Keratinocyte (primary cell): ENCODE results near the gene HLA-DQB1. TPM values are rescaled to one million over a fixed set of nuclear protein-coding genes. Genes with fewer than 3 reads are reported as not detected.
A peak's percentile ranks its signal among the peaks of the same experiment; 100 is the strongest.

ENCODE experiments used
- DNase-seq: peaks from one replicate; pipeline ENCODE4 v3.0.0-alpha.2; 2011; ENCODE audit warnings: low read depth, missing footprints, low spot score
- FAIRE-seq: peaks from 2 replicates; lab custom pipeline; 2011; peaks lifted over from hg19 to GRCh38; lab: Jason Lieb, UNC
- H2AFZ ChIP-seq: 2 replicates; pipeline ENCODE4 v1.6.0; 2012; ENCODE audit warnings: low read length, control low read depth, inconsistent platforms; ENCODE audit not compliant: control insufficient read depth
- H3K27ac ChIP-seq: 2 replicates; pipeline ENCODE4 v1.5.1; 2011; ENCODE audit warnings: low read length; ENCODE audit not compliant: control insufficient read depth, insufficient read depth
- H3K27me3 ChIP-seq: 3 replicates; pipeline ENCODE4 v1.6.0; 2011; ENCODE audit warnings: low read length; ENCODE audit not compliant: control insufficient read depth, insufficient read depth; ENCODE audit errors: extremely low read depth
- H3K36me3 ChIP-seq, 2 experiments: 2 replicates in 1 of 2; 3 replicates in 1 of 2; pipeline ENCODE4 v1.5.1; 2011; ENCODE audit warnings: low read length in 2 of 2, mild to moderate bottlenecking in 1 of 2; ENCODE audit not compliant: control insufficient read depth in 2 of 2, insufficient read depth in 2 of 2; ENCODE audit errors: extremely low read depth in 1 of 2
- H3K4me1 ChIP-seq: 3 replicates; pipeline ENCODE4 v1.5.1; 2011; ENCODE audit warnings: low read length; ENCODE audit not compliant: control insufficient read depth, insufficient read depth; ENCODE audit errors: extremely low read depth
- H3K4me2 ChIP-seq: 3 replicates; pipeline ENCODE4 v1.6.0; 2011; ENCODE audit warnings: low read depth, low read length; ENCODE audit not compliant: control insufficient read depth, insufficient read depth; ENCODE audit errors: extremely low read depth
- H3K4me3 ChIP-seq, 3 experiments: fragments of 200-600 bp in 1 of 3; sonication (generic) in 1 of 3; 2 replicates in 2 of 3; 3 replicates in 1 of 3; pipeline ENCODE4 v1.5.1; 2011 to 2016; ENCODE audit warnings: low read length in 3 of 3, mild to moderate bottlenecking in 3 of 3, control low read depth in 2 of 3, inconsistent platforms in 1 of 3, low read depth in 1 of 3, mixed read lengths in 1 of 3, mixed run types in 1 of 3, moderate library complexity in 1 of 3; ENCODE audit not compliant: control insufficient read depth in 2 of 3, insufficient read depth in 2 of 3; ENCODE audit errors: extremely low read depth in 1 of 3
- H3K79me2 ChIP-seq: 2 replicates; pipeline ENCODE4 v1.6.0; 2012; ENCODE audit warnings: low read length; ENCODE audit not compliant: control insufficient read depth, insufficient read depth
- H3K9ac ChIP-seq: 3 replicates; pipeline ENCODE4 v1.6.0; 2011; ENCODE audit warnings: low read length; ENCODE audit not compliant: control insufficient read depth, insufficient read depth; ENCODE audit errors: extremely low read depth
- H3K9me1 ChIP-seq: 3 replicates; pipeline ENCODE4 v1.6.0; 2011; ENCODE audit warnings: low read length; ENCODE audit not compliant: control insufficient read depth, insufficient read depth; ENCODE audit errors: extremely low read depth
- H3K9me3 ChIP-seq: 2 replicates; pipeline ENCODE4 v1.5.1; 2012; ENCODE audit warnings: low read depth, low read length; ENCODE audit not compliant: control insufficient read depth
- H4K20me1 ChIP-seq: 3 replicates; pipeline ENCODE4 v1.6.0; 2011; ENCODE audit warnings: low read length; ENCODE audit not compliant: control insufficient read depth, insufficient read depth; ENCODE audit errors: extremely low read depth
- CTCF ChIP-seq, 3 experiments: IDR thresholded peaks in 1 of 3; conservative IDR thresholded peaks in 1 of 3; optimal IDR thresholded peaks in 1 of 3; 2 replicates in 2 of 3; 3 replicates in 1 of 3; pipeline versions ENCODE3 to v1.5.1; 2011; ENCODE audit warnings: low read length in 3 of 3, mild to moderate bottlenecking in 3 of 3, moderate library complexity in 2 of 3, control low read depth in 1 of 3, inconsistent platforms in 1 of 3; ENCODE audit not compliant: insufficient read depth in 2 of 3; ENCODE audit errors: extremely low read depth in 1 of 3
- EZH2 ChIP-seq: IDR thresholded peaks from one replicate; pipeline ENCODE4 v1.6.1; 2012; ENCODE audit warnings: inconsistent platforms, mild to moderate bottlenecking, low read length, moderate library complexity
- dilution Hi-C: fragments of 300-500 bp; cut with MboI; formaldehyde crosslinking; loops from one replicate; pipeline ENCODE4 v1.7.0; 2020; ENCODE audit warnings: low sequenced_read_pairs; ENCODE audit not compliant: extremely low pct_ligation_motif_present
- polyA plus RNA-seq, 5 experiments: library from polyadenylated mRNA; depleted of rRNA in 3 of 5; stranded (reverse) in 3 of 5; stranded (forward) in 1 of 5; unstranded in 1 of 5; fragments of >200 nt; gene quantifications; 1 replicate in 1 of 5; 2 replicates in 3 of 5; 3 replicates in 1 of 5; pipeline versions ENCODE4 v1.2.1 to v1.2.3, GENCODE V29; 2011 to 2012; ENCODE audit warnings: missing spikeins in 2 of 5, low read depth in 1 of 5, low replicate concordance in 1 of 5

The HLA-DQB1 gene
- polyA plus RNA-seq, 1 donor (not counting 4 experiments of a cell fraction or from before 2014, with no cell fraction given) = 40.5 TPM

GRCh38 chr6:32668226-32668747, 1.8 kb upstream of the HLA-DQB1 start:
- Histone ChIP-seq H3K27me3 (no peaks in the 10 kb centered on the region), H3K9me3 (no peaks in the 10 kb centered on the region), H3K9ac (no peak overlapping the region), H2AFZ (peak overlapping the region; percentile 72), H3K36me3 (no peaks in the 10 kb centered on the region), H3K79me2 (no peaks in the 10 kb centered on the region), H4K20me1 (no peaks in the 10 kb centered on the region), H3K9me1 (no peaks in the 10 kb centered on the region), H3K4me3 (no peak overlapping the region), H3K4me1 (peaks cover 6% of the 10 kb centered on the region), H3K27ac (peak overlapping the region; percentile 12), H3K4me2 (no peak overlapping the region)
- peak; percentile 99 for FAIRE-seq
- dilution Hi-C loops = no loop called here
- peak; percentile 74 for DNase-seq
- TF ChIP-seq EZH2 = no peak
- no peak for TF ChIP-seq CTCF (optimal IDR thresholded peaks at IDR 0.05 in 1 of 3, IDR thresholded peaks at IDR 0.05 in 1 of 3, conservative IDR thresholded peaks at IDR 0.05 in 1 of 3; ENCODE audit: extremely low read depth in 1 of 3, insufficient read depth in 2 of 3, low read length in 3 of 3)

GRCh38 chr6:32665661-32666060, 796 bp downstream of the HLA-DQB1 start:
- DNase-seq (no peak), FAIRE-seq (no peak)
- peak overlapping the region; percentile 22 to 75 (median 49) for H3K4me3 ChIP-seq
- peak overlapping the region; percentile 95 for H2AFZ ChIP-seq
- TF ChIP-seq CTCF (optimal IDR thresholded peaks at IDR 0.05 in 1 of 3, IDR thresholded peaks at IDR 0.05 in 1 of 3, conservative IDR thresholded peaks at IDR 0.05 in 1 of 3; ENCODE audit: extremely low read depth in 1 of 3, insufficient read depth in 2 of 3, low read length in 3 of 3) (no peak), EZH2 (no peak)
- H3K9me3 ChIP-seq = no peaks in the 10 kb centered on the region
- H3K27me3 ChIP-seq = no peaks in the 10 kb centered on the region
- peaks cover 6% of the 10 kb centered on the region for H3K4me1 ChIP-seq
- no peaks in the 10 kb centered on the region for H4K20me1 ChIP-seq
- H3K9ac ChIP-seq = peak overlapping the region; percentile 63
- H3K9me1 ChIP-seq = no peaks in the 10 kb centered on the region
- no peaks in the 10 kb centered on the region for H3K79me2 ChIP-seq
- H3K27ac ChIP-seq = no peak overlapping the region
- H3K36me3 ChIP-seq = peaks cover 0 to 3% of the 10 kb centered on the region in 2 experiments
- dilution Hi-C loops = no loop called here
- H3K4me2 ChIP-seq = peak overlapping the region; percentile 73
